ENCODE measurements around the gene MDM2. TPM values are rescaled to one million over a fixed set of nuclear protein-coding genes. Genes with fewer than 3 reads are reported as not detected.

MDM2 gene
- total and polyA plus RNA-seq, 2 of the 13 experiments (the other 11 are each of a cell fraction or from before 2014, with no cell fraction given), result 29.3 to 314 TPM

DNA sequence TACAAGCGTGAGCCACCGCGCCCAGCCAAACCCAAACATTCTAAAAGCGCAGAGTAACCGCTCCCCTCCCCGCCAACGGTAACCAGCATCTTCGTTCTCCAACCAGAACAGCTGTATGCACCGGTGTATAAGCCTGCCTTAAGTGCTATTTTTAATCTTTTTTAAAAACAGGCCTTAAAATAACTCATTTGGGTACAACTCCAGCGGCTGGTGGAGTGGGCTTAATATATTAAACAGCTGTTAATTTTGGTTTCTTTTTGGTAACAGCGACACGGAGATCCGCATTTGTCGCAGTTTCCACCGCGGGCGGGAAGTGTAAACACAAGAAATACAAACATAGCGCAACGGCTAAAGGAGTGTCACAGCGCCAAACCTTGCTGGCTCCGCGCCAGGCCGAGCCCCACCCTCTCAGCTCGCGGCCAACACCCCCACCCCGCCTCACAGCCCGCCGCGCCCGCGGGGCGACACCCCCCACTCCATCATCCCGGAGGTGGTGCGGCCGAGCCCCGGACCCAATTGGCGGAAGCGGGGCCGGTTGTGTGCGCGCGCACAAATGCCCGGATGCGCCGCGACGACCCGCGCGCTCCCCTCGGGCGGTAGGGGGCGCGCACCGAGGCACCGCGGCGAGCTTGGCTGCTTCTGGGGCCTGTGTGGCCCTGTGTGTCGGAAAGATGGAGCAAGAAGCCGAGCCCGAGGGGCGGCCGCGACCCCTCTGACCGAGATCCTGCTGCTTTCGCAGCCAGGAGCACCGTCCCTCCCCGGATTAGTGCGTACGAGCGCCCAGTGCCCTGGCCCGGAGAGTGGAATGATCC lies at the start of gene MDM2 (continued):
- TF ChIP-seq ZNF34 (CRISPR knock-in tag; IDR thresholded peaks at IDR 0.05; ENCODE audit: borderline replicate concordance), result no peak
- 0 out of 2 replicates have a peak, but pooled peaks have one; percentile 18 for TF ChIP-seq HIVEP1 (CRISPR knock-in tag; IDR thresholded peaks at IDR 0.05)
- TF ChIP-seq GABPB1 (CRISPR knock-in tag; IDR thresholded peaks at IDR 0.05), result peak; percentile 90
- TF ChIP-seq ZZZ3 (CRISPR knock-in tag; IDR thresholded peaks at IDR 0.05; ENCODE audit: borderline replicate concordance), result 0 out of 2 replicates have a peak, but pooled peaks have one; percentile 75
- TF ChIP-seq TMF1 (CRISPR knock-in tag; IDR thresholded peaks at IDR 0.05; ENCODE audit: low read depth), result no peak
- TF ChIP-seq SP5 (CRISPR knock-in tag; IDR thresholded peaks at IDR 0.05; ENCODE audit: borderline replicate concordance, low read depth), result peak; percentile 69
- peak; percentile 92 for TF ChIP-seq HOXD1 (CRISPR knock-in tag; IDR thresholded peaks at IDR 0.05)
- TF ChIP-seq ZNF451 (CRISPR knock-in tag; IDR thresholded peaks at IDR 0.05), result peak; percentile 75
- TF ChIP-seq SP1 (IDR thresholded peaks at IDR 0.05), result no peak
- TF ChIP-seq SP1 (CRISPR knock-in tag; IDR thresholded peaks at IDR 0.05), result peak; percentile 18; the same call in 1 of the 2 replicates
- TF ChIP-seq SOX6 (IDR thresholded peaks at IDR 0.05), result no peak
- peak; percentile 73 for TF ChIP-seq SOX6 (CRISPR knock-in tag; IDR thresholded peaks at IDR 0.05)
- TF ChIP-seq NFYC (CRISPR knock-in tag; IDR thresholded peaks at IDR 0.05), result peak; percentile 71
- TF ChIP-seq ZFX (CRISPR knock-in tag; IDR thresholded peaks at IDR 0.05; ENCODE audit: low read depth), result peak; percentile 88
- peak; percentile 91 for TF ChIP-seq MED1 (CRISPR knock-in tag; IDR thresholded peaks at IDR 0.05)
- TF ChIP-seq HOXA3 (CRISPR knock-in tag; IDR thresholded peaks at IDR 0.05), result peak; percentile 76; the same call in 1 of the 2 replicates
- TF ChIP-seq FOXO1 (CRISPR knock-in tag; IDR thresholded peaks at IDR 0.05), result peak; percentile 80
- peak; percentile 40; the same call in 1 of the 2 replicates for TF ChIP-seq ZNF460 (CRISPR knock-in tag; IDR thresholded peaks at IDR 0.05; ENCODE audit: borderline replicate concordance)
- peak; percentile 14; the same call in 1 of the 2 replicates for TF ChIP-seq DMAP1 (CRISPR knock-in tag; IDR thresholded peaks at IDR 0.05)
- no peak for TF ChIP-seq PBX2 (CRISPR knock-in tag; IDR thresholded peaks at IDR 0.05)
- peak; percentile 85; the same call in 1 of the 2 replicates for TF ChIP-seq ZNF138 (CRISPR knock-in tag; IDR thresholded peaks at IDR 0.05; ENCODE audit: low read depth)
- peak; percentile 74; the same call in 1 of the 2 replicates for TF ChIP-seq ARHGAP35 (CRISPR knock-in tag; IDR thresholded peaks at IDR 0.05; ENCODE audit: borderline replicate concordance)
- TF ChIP-seq, protein P1, sequence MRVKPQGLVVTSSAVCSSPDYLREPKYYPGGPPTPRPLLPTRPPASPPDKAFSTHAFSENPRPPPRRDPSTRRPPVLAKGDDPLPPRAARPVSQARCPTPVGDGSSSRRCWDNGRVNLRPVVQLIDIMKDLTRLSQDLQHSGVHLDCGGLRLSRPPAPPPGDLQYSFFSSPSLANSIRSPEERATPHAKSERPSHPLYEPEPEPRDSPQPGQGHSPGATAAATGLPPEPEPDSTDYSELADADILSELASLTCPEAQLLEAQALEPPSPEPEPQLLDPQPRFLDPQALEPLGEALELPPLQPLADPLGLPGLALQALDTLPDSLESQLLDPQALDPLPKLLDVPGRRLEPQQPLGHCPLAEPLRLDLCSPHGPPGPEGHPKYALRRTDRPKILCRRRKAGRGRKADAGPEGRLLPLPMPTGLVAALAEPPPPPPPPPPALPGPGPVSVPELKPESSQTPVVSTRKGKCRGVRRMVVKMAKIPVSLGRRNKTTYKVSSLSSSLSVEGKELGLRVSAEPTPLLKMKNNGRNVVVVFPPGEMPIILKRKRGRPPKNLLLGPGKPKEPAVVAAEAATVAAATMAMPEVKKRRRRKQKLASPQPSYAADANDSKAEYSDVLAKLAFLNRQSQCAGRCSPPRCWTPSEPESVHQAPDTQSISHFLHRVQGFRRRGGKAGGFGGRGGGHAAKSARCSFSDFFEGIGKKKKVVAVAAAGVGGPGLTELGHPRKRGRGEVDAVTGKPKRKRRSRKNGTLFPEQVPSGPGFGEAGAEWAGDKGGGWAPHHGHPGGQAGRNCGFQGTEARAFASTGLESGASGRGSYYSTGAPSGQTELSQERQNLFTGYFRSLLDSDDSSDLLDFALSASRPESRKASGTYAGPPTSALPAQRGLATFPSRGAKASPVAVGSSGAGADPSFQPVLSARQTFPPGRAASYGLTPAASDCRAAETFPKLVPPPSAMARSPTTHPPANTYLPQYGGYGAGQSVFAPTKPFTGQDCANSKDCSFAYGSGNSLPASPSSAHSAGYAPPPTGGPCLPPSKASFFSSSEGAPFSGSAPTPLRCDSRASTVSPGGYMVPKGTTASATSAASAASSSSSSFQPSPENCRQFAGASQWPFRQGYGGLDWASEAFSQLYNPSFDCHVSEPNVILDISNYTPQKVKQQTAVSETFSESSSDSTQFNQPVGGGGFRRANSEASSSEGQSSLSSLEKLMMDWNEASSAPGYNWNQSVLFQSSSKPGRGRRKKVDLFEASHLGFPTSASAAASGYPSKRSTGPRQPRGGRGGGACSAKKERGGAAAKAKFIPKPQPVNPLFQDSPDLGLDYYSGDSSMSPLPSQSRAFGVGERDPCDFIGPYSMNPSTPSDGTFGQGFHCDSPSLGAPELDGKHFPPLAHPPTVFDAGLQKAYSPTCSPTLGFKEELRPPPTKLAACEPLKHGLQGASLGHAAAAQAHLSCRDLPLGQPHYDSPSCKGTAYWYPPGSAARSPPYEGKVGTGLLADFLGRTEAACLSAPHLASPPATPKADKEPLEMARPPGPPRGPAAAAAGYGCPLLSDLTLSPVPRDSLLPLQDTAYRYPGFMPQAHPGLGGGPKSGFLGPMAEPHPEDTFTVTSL (CRISPR knock-in tag; IDR thresholded peaks at IDR 0.05; ENCODE audit: borderline replicate concordance), result peak; percentile 70
- peak; percentile 58 for TF ChIP-seq FOSL2 (CRISPR knock-in tag; IDR thresholded peaks at IDR 0.05)
- no peak for TF ChIP-seq ZNF121 (CRISPR knock-in tag; IDR thresholded peaks at IDR 0.05)
- TF ChIP-seq ZNF580 (CRISPR knock-in tag; IDR thresholded peaks at IDR 0.05; ENCODE audit: borderline replicate concordance, low read depth), result peak; percentile 74

Measured in HepG2 (cell line).